Retinal pigment epithelial cell (primary cell): ENCODE data around the gene ANKRD13A.

Experiments
- DNase-seq: peaks from one replicate; pipeline ENCODE4 v3.0.0-alpha.2; 2010; ENCODE audit warnings: low read depth
- H3K4me3 ChIP-seq: 2 replicates; pipeline ENCODE4 v1.5.1; 2011; ENCODE audit warnings: mild to moderate bottlenecking, low read length, control low read depth, moderate library complexity
- CTCF ChIP-seq: conservative IDR thresholded peaks from 2 replicates; pipeline ENCODE4 v1.5.1; 2011; ENCODE audit warnings: low read depth, low read length, control low read depth, inconsistent platforms

The ANKRD13A gene

DNA sequence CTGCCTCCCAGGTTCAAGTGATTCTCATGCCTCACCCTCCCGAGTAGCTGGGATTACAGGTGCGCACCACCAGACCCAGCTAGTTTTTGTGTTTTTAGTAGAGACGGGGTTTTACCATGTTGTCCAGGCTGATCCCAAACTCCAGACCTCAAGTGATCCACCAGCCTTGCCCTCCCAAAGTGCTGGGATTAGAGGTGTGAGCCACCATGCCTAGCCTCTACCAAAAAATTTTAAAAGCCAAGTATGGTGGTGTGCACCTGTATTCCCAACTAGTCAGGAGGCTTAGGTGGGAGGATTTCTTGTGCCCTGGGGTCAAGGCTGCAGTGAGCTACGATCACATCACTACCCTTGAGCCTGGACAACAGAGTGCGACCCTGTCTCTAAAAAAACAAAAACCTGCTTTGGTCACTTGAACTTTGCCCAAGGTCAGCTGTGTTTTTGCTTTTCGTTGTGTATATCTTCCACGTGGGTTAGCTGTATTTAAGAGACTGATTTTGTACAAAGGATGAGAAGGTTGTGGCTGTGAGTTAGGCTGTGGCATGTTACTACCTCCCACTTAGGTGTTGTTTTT is 36.4 kb downstream of the ANKRD13A start:
- H3K4me3 ChIP-seq: no peak overlapping the region
- DNase-seq: no peak
- no peak for TF ChIP-seq CTCF

GRCh38 chr12:110037315-110037714 is 38.1 kb downstream of the ANKRD13A start:
- no peak for TF ChIP-seq CTCF
- H3K4me3 ChIP-seq: no peak overlapping the region
- DNase-seq: no peak

DNA sequence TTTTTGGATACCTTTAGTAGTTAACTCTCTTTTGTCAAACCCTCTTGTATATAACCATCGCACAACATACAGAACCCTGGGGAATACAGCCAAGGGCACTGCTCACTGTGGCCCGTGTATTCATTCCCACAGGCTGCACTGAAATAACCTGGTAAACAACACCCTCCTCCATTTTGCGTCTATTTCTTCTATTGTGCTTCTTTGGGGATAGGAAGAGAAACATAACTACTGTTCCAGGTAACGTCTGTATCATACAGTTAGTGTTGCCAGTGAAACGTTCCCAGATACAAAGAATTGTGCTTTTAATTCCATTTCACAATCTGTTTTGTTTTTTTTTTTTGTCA is 39.5 kb downstream of the ANKRD13A start:
- no peak for DNase-seq
- TF ChIP-seq CTCF: no peak
- no peak overlapping the region for H3K4me3 ChIP-seq

- no peak for DNase-seq
- no peak for TF ChIP-seq CTCF
- no peak overlapping the region for H3K4me3 ChIP-seq
These were observed 40.0 kb downstream of the ANKRD13A start for GRCh38 chr12:110039085-110039807.

- no peak for DNase-seq
- TF ChIP-seq CTCF: no peak
These were observed 43.0 kb downstream of the ANKRD13A start for GRCh38 chr12:110042264-110042663.

GRCh38 chr12:110046451-110047187 is 47.4 kb downstream of the ANKRD13A start:
- TF ChIP-seq CTCF: no peak
- H3K4me3 ChIP-seq: peak overlapping the region; percentile 1
- no peak for DNase-seq

More at GRCh38 chr12:110042264-110042663, 43.0 kb downstream of the ANKRD13A start:
- H3K4me3 ChIP-seq: no peak overlapping the region
